Inflammatory macrophage (primary cell): ENCODE results near the gene RAB30.

Experiments used
- DNase-seq, 2 donors: peaks; one replicate each; pipeline ENCODE4 v3.0.0-alpha.2; 2020 to 2022

Gene RAB30

DNA sequence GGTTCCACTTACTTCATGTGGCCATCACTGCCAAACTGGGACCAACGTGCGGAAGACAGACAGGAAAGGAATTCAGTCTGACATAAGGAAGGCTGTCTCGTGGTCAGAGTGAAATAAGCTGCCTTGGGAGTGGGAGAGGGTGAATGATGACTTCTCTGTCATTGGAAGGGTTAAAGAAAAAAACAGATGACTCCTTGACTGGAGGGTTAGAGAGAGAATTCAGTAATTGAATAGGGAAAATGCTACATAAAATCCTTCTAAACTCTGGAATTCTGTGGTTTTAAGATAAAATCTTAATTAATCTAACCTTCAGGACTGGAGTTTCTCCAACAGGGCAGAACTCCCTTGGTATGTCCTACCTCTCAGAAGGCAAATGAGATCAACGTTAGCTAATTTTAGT, 33.8 kb downstream of the RAB30 start:
- no peak for DNase-seq

DNA sequence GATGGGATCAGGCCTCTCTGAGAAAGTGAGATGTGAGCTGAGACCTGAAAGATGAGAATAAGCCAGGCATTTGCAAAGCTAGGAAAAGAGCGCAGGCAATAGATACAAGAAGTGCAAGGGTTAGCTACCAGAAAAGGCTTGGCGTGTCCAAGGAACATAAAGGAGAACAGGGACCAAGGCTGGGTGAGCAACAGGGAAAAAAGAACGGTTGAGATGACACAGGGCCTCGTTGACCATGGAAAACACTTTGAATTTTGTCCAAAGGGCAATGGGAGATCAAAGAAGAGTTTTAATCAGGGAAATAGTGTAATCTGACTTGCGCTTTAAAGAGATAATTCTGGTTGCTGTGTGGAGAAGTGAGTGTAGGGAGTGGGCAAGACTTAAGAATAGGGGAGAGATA, 35.0 kb downstream of the RAB30 start:
- no peak for DNase-seq

DNA sequence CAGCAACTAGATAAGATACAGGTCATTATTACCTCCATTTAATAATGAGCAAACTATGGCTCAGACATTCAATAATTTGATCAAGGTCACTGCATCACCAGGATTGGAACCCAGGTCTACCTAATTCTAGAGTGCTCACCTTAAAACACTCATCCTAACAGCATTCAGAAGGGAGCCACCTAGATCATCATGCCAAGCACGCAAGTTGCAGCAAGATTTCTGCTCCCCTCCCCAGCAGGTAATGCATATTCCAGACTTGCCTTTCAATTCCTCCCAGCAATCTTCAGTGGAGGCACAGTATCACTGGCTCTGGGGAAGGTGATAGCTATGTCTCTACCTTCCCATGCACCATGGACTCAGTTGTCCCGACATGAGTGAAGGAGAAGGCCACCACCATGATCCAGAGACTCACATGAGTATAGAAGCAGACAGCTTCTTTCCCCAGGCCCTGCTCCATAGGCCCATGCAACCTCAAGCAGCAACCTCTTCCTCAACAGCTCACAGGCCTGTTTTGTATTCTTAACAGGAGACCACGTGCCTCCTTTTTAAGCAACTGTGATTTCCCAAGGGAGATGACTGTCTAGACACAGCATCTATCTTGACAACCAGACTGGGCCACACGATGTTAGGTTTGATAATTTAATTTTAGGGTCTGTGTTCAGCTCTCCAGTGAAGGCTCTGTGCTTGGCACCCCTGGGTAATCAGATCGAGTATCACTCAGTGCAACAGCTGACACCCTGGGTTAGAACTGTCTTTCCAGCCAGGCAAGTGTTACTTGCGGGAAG, 36.4 kb downstream of the RAB30 start:
- no peak for DNase-seq

GRCh38 chr11:83034673-83035014, 37.1 kb downstream of the RAB30 start:
- no peak for DNase-seq

GRCh38 chr11:83033972-83034672, 37.6 kb downstream of the RAB30 start:
- no peak for DNase-seq

- no peak for DNase-seq
These were observed 38.3 kb downstream of the RAB30 start for GRCh38 chr11:83033371-83033770.

- DNase-seq, result no peak
These were observed 40.6 kb downstream of the RAB30 start for GRCh38 chr11:83031127-83031526.

- DNase-seq, result no peak
These were observed 43.9 kb downstream of the RAB30 start for GRCh38 chr11:83027794-83028193.

- no peak for DNase-seq
These were observed 44.4 kb downstream of the RAB30 start for GRCh38 chr11:83027289-83027688.

- DNase-seq, result no peak
These were observed 45.5 kb downstream of the RAB30 start for GRCh38 chr11:83026229-83026628.

- no peak for DNase-seq
These were observed 46.4 kb downstream of the RAB30 start for GRCh38 chr11:83025267-83025704.

GRCh38 chr11:83024270-83024854, 47.3 kb downstream of the RAB30 start:
- DNase-seq, result no peak

DNA sequence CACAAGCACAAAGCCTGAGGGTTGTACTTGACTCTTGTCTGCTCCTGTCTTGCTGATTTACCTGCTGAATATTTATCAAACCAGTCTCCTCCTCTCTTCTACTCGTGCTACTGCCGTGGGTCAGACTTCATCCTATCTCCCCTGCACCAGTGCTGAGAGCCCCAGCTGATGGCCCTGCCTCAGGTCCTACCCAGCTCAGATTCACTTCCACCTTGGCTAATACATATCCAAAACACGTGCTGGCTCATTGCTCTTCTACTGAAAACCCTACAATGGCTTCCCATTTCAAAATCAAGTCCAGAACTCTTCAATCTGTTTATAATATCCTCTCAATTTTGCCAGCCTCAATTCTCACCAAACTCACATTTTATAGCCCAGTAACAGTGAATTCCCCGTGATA, 48.3 kb downstream of the RAB30 start:
- no peak for DNase-seq

GRCh38 chr11:83021780-83022125, 49.9 kb downstream of the RAB30 start:
- DNase-seq, result no peak

GRCh38 chr11:83020942-83021779, 50.5 kb downstream of the RAB30 start:
- no peak for DNase-seq

DNA sequence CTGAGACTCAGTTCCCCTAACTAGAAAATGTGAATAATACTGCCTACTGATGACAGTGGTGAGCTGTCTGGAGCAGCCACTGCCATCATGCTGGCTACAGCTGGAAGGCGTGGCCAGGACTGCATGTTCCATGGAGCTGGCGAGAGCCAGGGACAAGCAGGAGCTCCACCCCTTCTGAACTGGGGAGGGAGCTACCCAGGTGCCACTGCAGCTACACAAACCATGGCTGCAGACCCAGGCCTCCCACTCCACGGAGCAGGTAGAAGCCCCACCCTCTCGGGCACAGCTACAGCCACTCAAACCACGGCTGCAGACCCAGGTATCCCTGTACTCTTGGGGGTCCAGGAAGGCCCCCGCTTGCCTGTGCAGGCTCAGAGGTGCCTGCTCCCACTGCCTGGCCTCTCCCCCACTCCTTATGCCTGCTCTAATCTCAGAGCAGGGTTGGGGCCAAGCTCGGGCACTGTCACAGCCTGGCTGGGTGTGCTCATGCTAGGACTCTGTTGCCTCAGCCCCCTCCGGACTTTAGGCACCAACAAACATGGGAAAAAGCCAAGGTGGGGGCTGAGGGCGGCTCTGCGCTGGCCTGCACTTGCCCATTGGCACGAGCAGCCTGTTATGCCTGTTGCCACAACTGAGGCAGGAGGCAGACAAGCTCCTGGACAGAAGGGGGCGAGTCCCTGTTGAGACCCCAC, 51.7 kb downstream of the RAB30 start:
- DNase-seq, result no peak

GRCh38 chr11:83014951-83015350, 56.7 kb downstream of the RAB30 start:
- DNase-seq, result no peak

GRCh38 chr11:83012168-83013067, 59.3 kb downstream of the RAB30 start:
- DNase-seq, result no peak

GRCh38 chr11:83011333-83012167, 60.1 kb downstream of the RAB30 start:
- DNase-seq, result no peak

DNA sequence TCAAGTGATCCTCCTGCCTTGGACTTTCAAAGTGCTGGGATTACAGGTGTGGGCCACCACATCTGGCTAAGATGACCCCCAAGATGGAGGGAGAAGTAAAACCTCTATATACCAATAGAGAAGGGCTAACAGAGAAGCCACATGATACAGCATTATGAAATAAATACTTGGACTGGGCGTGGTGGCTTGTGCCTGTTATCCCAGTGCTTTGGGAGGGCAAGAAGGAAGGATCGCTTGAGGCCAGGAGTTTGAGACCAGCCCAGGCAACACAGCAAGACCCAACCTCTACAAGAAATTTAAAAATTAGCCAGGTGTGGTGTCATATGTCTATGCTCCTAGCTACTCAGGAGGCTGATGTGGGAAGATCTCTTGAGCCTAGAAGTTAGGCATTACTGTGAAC, 61.7 kb downstream of the RAB30 start:
- no peak for DNase-seq
